Measurements from ENCODE around the gene RUNDC3A.
"Not testable (repeated sequence)": the region's sequence is repeated elsewhere in the genome, so short reads cannot be mapped to it uniquely, and the experiment has no call there.

Gene RUNDC3A

DNA sequence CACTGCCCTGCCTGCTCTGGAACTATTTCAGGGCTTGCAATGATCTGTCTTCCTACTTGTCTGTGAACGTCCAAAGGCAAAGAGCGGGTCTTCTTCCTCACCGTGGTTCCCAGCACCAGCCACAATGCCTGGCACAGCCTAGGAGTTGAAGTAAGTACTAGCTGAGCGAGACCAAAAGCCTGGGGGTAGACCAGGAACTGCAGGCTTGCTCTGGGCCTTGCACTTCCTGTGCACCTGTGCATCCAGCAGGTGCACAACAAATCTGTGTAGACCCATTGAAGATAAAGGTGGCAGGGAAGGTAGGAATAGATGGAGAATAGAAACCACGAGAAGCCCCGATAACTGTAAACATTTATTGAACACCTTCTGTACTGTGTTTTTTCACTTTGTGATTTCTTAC, 50.6 kb downstream of the RUNDC3A start:
- DNase-seq (ENCODE audit: low spot score): no peak

DNA sequence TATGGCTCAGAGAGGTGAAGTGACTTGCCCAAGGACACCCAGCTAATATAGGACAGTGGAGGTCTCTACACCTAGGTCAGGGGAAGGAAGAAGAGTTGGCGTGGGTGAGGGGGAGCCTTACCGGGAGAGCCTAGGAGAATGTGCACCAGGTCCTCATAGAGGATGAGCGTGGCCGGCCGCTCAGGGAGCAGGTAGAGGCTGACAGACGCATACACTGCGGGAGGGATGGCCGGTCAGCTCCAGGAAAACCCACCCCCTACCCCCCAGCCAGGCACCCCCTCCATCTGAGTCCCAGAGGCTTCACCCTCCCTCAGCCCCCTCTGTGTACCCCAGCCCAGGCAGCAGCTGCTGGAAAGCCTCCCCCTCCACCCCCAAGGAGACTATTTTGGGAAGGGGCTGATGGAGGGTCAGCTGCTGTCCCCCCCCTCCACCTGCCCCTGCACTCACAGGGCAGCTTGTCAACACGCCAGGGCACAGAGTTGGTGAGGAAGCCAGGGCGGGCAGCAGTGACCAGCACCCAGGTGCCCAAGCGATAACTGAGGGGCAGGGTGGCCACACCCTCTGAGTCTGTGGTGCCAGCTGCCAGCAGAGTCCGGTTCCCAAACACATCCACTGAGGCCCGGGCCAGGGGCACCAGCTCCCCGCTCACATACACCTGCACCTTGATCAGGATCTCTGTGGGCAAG, 51.2 kb downstream of the RUNDC3A start:
- no peak for DNase-seq (ENCODE audit: low spot score)

DNA sequence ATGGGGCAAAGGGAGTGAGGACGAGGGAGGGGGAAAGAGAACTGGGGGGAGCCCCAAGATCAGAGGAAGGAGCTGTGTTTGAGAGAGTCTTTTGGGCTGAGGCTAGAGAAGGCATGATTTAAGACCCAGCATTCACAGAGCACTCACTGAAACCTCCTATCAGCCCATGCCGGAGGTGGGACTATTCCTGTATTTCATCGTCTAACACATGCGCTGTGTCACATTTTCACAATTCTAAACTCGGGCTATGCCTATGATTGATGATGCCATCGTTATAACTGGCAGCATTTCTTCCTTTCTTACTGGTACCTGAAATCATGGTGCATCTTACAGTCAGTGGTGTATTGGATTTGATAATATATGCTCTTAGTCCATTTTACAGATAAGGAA, 51.7 kb downstream of the RUNDC3A start:
- no peak for DNase-seq (ENCODE audit: low spot score)

GRCh38 chr17:44360826-44361225, 52.4 kb downstream of the RUNDC3A start:
- no peak for DNase-seq (ENCODE audit: low spot score)

GRCh38 chr17:44361292-44362260, 53.2 kb downstream of the RUNDC3A start:
- DNase-seq (ENCODE audit: low spot score): no peak

GRCh38 chr17:44362459-44362948, 54.1 kb downstream of the RUNDC3A start:
- DNase-seq (ENCODE audit: low spot score): no peak

DNA sequence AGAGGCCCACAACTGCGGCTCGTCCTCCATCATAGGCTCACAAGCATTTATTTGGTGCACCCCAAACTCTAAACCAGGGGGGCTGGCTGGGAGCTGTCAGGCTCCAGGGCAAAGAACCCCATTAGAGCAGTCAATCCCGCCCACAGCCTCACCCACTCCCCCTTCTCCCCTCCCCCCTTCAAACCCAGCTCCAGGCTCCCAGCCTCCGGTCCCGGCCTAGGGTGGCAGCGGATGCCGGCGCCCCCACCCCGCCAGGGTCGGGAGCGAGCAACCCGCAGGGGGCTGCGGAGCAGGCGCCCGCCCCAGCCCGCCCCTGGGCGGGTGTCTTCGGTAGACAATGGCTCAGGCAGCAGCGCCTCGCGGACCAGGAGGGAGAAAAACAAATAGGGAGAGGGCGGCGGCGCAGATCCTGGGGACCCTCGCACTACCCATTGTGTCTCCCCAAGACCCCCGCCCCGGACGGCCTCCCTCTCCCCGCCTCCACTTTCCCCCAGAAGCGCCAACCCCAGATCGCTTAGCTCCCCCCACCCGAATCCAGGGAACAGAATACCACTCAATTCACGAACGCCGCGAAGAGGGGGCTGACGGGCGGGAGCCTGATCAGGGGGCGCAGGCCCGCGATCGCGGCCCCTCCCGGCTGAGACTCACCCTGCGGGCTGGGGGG, 54.7 kb downstream of the RUNDC3A start:
- DNase-seq (ENCODE audit: low spot score): no peak

GRCh38 chr17:44363613-44364159, 55.3 kb downstream of the RUNDC3A start, which contains the start of gene FAM171A2:
FAM171A2 (minus strand) TSS chr17:44363853; CDS start chr17:44363714, 139 bp downstream.
- peak; percentile 61 for DNase-seq (ENCODE audit: low spot score)

DNA sequence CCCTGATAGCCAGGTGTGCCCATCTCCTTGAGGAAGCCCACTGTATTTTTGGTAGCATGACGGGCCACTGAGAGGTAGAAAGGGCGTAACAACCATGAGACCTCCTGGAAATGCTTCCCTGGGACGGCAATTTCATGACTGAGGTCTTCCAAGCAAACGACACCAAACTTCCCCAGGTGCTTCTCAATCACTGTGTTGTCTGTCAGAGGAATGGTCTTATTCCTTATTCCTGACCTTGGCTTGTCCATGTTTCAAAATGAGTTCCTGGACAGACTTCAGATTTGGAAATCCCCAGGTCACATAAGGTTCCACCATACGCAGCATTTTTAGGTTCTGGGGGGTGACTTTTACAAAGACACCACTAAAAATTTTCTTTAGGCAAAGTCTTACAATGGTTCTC, 56.6 kb downstream of the RUNDC3A start:
- not testable (repeated sequence) for DNase-seq (ENCODE audit: low spot score)

DNA sequence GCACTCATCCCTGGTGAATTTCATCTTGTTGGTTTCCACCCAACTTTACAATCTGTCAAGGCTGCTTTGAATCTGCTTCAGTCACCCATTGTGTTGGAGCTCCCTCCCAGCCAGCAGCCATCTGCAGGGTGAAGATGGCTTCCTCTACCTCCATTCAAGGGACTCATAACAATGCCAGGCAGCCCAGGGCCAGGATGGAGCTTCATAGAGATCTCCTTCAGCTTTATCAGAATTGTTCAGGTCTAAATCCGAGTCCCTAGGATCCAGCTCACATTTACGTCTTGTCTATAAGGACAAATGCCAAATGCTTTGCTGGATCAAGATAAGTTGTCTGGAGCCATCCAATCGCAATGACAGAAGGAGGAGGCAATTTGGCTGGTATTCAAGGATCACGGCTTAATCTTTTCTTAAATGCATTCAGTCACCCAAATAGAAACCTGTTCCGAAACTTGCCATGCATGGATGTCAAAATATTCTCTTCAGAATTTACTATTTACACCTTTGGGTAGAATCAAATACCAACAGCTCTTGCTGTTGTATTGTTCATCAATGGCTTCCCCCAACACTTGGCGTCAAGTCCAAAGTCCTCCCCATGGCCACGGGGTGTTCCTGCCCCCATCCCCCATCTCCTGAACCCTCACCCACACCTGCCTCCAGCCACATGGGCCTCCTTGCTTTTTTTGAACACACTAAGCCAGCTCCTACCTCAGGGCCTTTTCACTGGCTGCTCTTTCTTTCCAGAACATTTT, 59.0 kb downstream of the RUNDC3A start:
- DNase-seq (ENCODE audit: low spot score): no peak

Measured in CD4-positive, alpha-beta T cell treated with Interleukin-2 at 100 ng/mL for 4 hours (primary cell).